Peyer's patch (tissue), 4 donors: Measurements from ENCODE around the gene TP53BP1.

ENCODE experiments used
- CTCF ChIP-seq, 6 experiments: fragments of 450-650 bp in 4 of 6; fragments of 200-600 bp in 2 of 6; sonication (generic) in 1 of 6; IDR thresholded peaks; one replicate each; pipeline ENCODE4 v1.5.1; 2017 to 2019; ENCODE audit warnings: antibody characterized with exemption in 6 of 6, mild to moderate bottlenecking in 3 of 6, moderate library complexity in 1 of 6
- POLR2A ChIP-seq, 2 donors: fragments of 450-650 bp; IDR thresholded peaks; one replicate each; pipeline ENCODE4 v1.5.1; 2017; ENCODE audit warnings: antibody characterized with exemption in 2 of 2, mild to moderate bottlenecking in 2 of 2, moderate library complexity in 2 of 2

- TF ChIP-seq CTCF (IDR thresholded peaks at IDR 0.05) (no peak), POLR2A (IDR thresholded peaks at IDR 0.05) (no peak)
These were observed 15.5 kb upstream of the TP53BP1 start for GRCh38 chr15:43508421-43508820.
